Tibial artery (tissue), 4 donors: ENCODE data around the gene GALNT17.

Experiments
- DNase-seq, 2 donors: peaks; one replicate each; pipeline ENCODE4 v3.0.0-alpha.2; 2019
- H3K27ac ChIP-seq, 2 donors: fragments of 200-600 bp; sonication (generic) in 1 of 2; 1 replicate in 1 of 2; 2 replicates in 1 of 2; pipeline ENCODE4 v1.5.1; 2018 to 2019; ENCODE audit warnings: mild to moderate bottlenecking in 1 of 2
- H3K27me3 ChIP-seq, 2 donors: fragments of 200-600 bp; sonication (generic) in 1 of 2; one replicate each; pipeline versions ENCODE4 v1.5.1 to v1.6.0; 2016 to 2019
- H3K36me3 ChIP-seq, 3 donors: fragments of 200-600 bp; sonication (generic) in 2 of 3; one replicate each; pipeline ENCODE4 v1.5.1; 2016 to 2019; ENCODE audit warnings: mild to moderate bottlenecking in 2 of 3
- H3K4me1 ChIP-seq, 4 donors: fragments of 200-600 bp; sonication (generic) in 2 of 4; 1 replicate in 3 of 4; 2 replicates in 1 of 4; pipeline ENCODE4 v1.5.1; 2016 to 2019
- H3K4me3 ChIP-seq, 2 donors: fragments of 200-600 bp; sonication (generic) in 1 of 2; 1 replicate in 1 of 2; 2 replicates in 1 of 2; pipeline ENCODE4 v1.5.1; 2018 to 2019; ENCODE audit warnings: mild to moderate bottlenecking in 2 of 2
- H3K9me3 ChIP-seq, 3 donors: fragments of 200-600 bp; sonication (generic) in 1 of 3; one replicate each; pipeline ENCODE4 v1.5.1; 2016 to 2019
- CTCF ChIP-seq, 2 experiments: fragments of 200-600 bp in 1 of 2; fragments of 450-650 bp in 1 of 2; IDR thresholded peaks; one replicate each; pipeline ENCODE4 v1.5.1; 2017 to 2019; ENCODE audit warnings: antibody characterized with exemption in 2 of 2, mild to moderate bottlenecking in 1 of 2, moderate library complexity in 1 of 2
- intact Hi-C: fragments of 100-400 bp; cut with DNase I; formaldehyde crosslinking; loops from one replicate; pipeline ENCODE4 v1.15.0; 2023; ENCODE audit warnings: low total_unique reads

The GALNT17 gene

GRCh38 chr7:71679480-71679879, 547.5 kb downstream of the GALNT17 start:
- Histone ChIP-seq H3K9me3 (no peaks in the 10 kb centered on the region), H3K36me3 (peaks cover 0 to 9% (median 0%) of the 10 kb centered on the region in 3 donors), H3K27me3 (no peaks in the 10 kb centered on the region), H3K27ac (no peak overlapping the region), H3K4me1 (no peaks in the 10 kb centered on the region), H3K4me3 (no peak overlapping the region)
- no peak for DNase-seq
- no peak for TF ChIP-seq CTCF (IDR thresholded peaks at IDR 0.05)
- intact Hi-C loops, result no loop called here

- no peaks in the 10 kb centered on the region for H3K27me3 ChIP-seq
- no peaks in the 10 kb centered on the region for H3K4me1 ChIP-seq
- TF ChIP-seq CTCF (IDR thresholded peaks at IDR 0.05), result no peak
- no peak overlapping the region for H3K4me3 ChIP-seq
- peaks cover 0 to 9% (median 0%) of the 10 kb centered on the region in 3 donors for H3K36me3 ChIP-seq
- intact Hi-C loops, result no loop called here
- no peaks in the 10 kb centered on the region for H3K9me3 ChIP-seq
- H3K27ac ChIP-seq, result no peak overlapping the region
- DNase-seq, result no peak
Measured at GRCh38 chr7:71682181-71682580, 550.2 kb downstream of the GALNT17 start.

GRCh38 chr7:71682841-71683781, 551.2 kb downstream of the GALNT17 start:
- H3K9me3 ChIP-seq, result no peaks in the 10 kb centered on the region
- TF ChIP-seq CTCF (IDR thresholded peaks at IDR 0.05), result no peak
- H3K4me1 ChIP-seq, result no peaks in the 10 kb centered on the region
- intact Hi-C loops, result no loop called here
- H3K27me3 ChIP-seq, result no peaks in the 10 kb centered on the region
- peaks cover 0 to 3% (median 0%) of the 10 kb centered on the region in 3 donors for H3K36me3 ChIP-seq
- DNase-seq, result no peak
- no peak overlapping the region for H3K4me3 ChIP-seq
- H3K27ac ChIP-seq, result no peak overlapping the region

GRCh38 chr7:71687286-71687685, 555.3 kb downstream of the GALNT17 start:
- Histone ChIP-seq H3K36me3 (no peaks in the 10 kb centered on the region), H3K27ac (no peak overlapping the region), H3K27me3 (no peaks in the 10 kb centered on the region), H3K4me3 (no peak overlapping the region), H3K9me3 (no peaks in the 10 kb centered on the region), H3K4me1 (no peaks in the 10 kb centered on the region)
- no peak for TF ChIP-seq CTCF (IDR thresholded peaks at IDR 0.05)
- intact Hi-C loops, result no loop called here
- no peak for DNase-seq

GRCh38 chr7:71687831-71688599, 556.1 kb downstream of the GALNT17 start:
- Histone ChIP-seq H3K9me3 (no peaks in the 10 kb centered on the region), H3K36me3 (no peaks in the 10 kb centered on the region), H3K4me1 (no peaks in the 10 kb centered on the region), H3K27me3 (no peaks in the 10 kb centered on the region), H3K27ac (no peak overlapping the region), H3K4me3 (no peak overlapping the region)
- no peak for DNase-seq
- TF ChIP-seq CTCF (IDR thresholded peaks at IDR 0.05), result no peak
- intact Hi-C loops, result no loop called here
